HG03139 (cell line): ENCODE data around the gene FPGS.

Source experiments
- ATAC-seq: cut with Tn5 transposase; IDR thresholded peaks from one replicate; pipeline ENCODE4 v1.9.1; 2021; ENCODE audit not compliant: unreplicated experiment

Gene FPGS

GRCh38 chr9:127810378-127811187 is 7.9 kb downstream of the FPGS start:
- no peak for ATAC-seq

GRCh38 chr9:127812011-127812410 is 9.3 kb downstream of the FPGS start:
- no peak for ATAC-seq

GRCh38 chr9:127812936-127813675 is 10.4 kb downstream of the FPGS start:
- no peak for ATAC-seq

- ATAC-seq: no peak
Observed at GRCh38 chr9:127813686-127814226, 11.1 kb downstream of the FPGS start.

GRCh38 chr9:127814619-127815511 is 12.2 kb downstream of the FPGS start:
- no peak for ATAC-seq

GRCh38 chr9:127815512-127816361 is 13.1 kb downstream of the FPGS start:
- ATAC-seq: no peak

- no peak for ATAC-seq
Observed at GRCh38 chr9:127816362-127816725, 13.7 kb downstream of the FPGS start.

GRCh38 chr9:127816728-127817127 is 14.0 kb downstream of the FPGS start:
- ATAC-seq: no peak

- no peak for ATAC-seq
Observed at GRCh38 chr9:127817881-127818434, 15.3 kb downstream of the FPGS start.

- ATAC-seq: no peak
Observed at GRCh38 chr9:127818574-127818973, 15.9 kb downstream of the FPGS start.

- no peak for ATAC-seq
Observed at GRCh38 chr9:127822108-127822507, 19.4 kb downstream of the FPGS start.

- no peak for ATAC-seq
Observed at GRCh38 chr9:127825319-127826051, 22.8 kb downstream of the FPGS start.

- no peak for ATAC-seq
Observed at GRCh38 chr9:127826253-127826913, 23.7 kb downstream of the FPGS start.

GRCh38 chr9:127828262-127829031 is 25.8 kb downstream of the FPGS start:
- no peak for ATAC-seq

GRCh38 chr9:127829205-127829906 is 26.7 kb downstream of the FPGS start:
- no peak for ATAC-seq

- ATAC-seq: no peak
Observed at GRCh38 chr9:127832248-127832647, 29.6 kb downstream of the FPGS start.

- no peak for ATAC-seq
Observed at GRCh38 chr9:127833555-127833954, 30.9 kb downstream of the FPGS start.
